Suprapubic skin (tissue), 4 donors: Measurements from ENCODE around the gene EDAR.

Source experiments
- CTCF ChIP-seq, 2 donors: fragments of 200-600 bp in 1 of 2; fragments of 450-650 bp in 1 of 2; sonication (generic) in 1 of 2; IDR thresholded peaks; one replicate each; pipeline ENCODE4 v1.5.1; 2016 to 2019; ENCODE audit warnings: antibody characterized with exemption in 2 of 2, mild to moderate bottlenecking in 1 of 2, moderate library complexity in 1 of 2
- EP300 ChIP-seq: sonication (generic); formaldehyde crosslinking; IDR thresholded peaks from one replicate; pipeline ENCODE4 v1.6.1; 2017; ENCODE audit warnings: antibody characterized with exemption
- POLR2A ChIP-seq, 2 donors: fragments of 450-650 bp; IDR thresholded peaks; one replicate each; pipeline ENCODE4 v1.6.1; 2017; ENCODE audit warnings: antibody characterized with exemption in 2 of 2, mild to moderate bottlenecking in 2 of 2, moderate library complexity in 2 of 2
- POLR2AphosphoS5 ChIP-seq, 3 donors: sonication (generic); formaldehyde crosslinking; IDR thresholded peaks; one replicate each; pipeline ENCODE4 v1.6.1; 2017; ENCODE audit warnings: antibody characterized with exemption in 3 of 3

GRCh38 chr2:108970369-108970768, 18.7 kb downstream of the EDAR start:
- TF ChIP-seq CTCF (IDR thresholded peaks at IDR 0.05) (no peak), POLR2AphosphoS5 (IDR thresholded peaks at IDR 0.05) (no peak), EP300 (no peak), POLR2A (IDR thresholded peaks at IDR 0.05) (no peak)
